HEK293 (cell line): ENCODE results near the gene MYH8.

Experiments
- KLF9 ChIP-seq: fragments of 450-650 bp; formaldehyde crosslinking; IDR thresholded peaks from 2 replicates; pipeline ENCODE4 v1.5.1; 2016; ENCODE audit warnings: missing biosample characterization, missing genetic modification characterization, low read depth
- PBX3 ChIP-seq: sonication (generic); formaldehyde crosslinking; IDR thresholded peaks from 2 replicates; pipeline ENCODE4 v1.8.1; 2022; ENCODE audit warnings: mild to moderate bottlenecking, moderate library complexity, missing genetic modification reagents
- YY2 ChIP-seq: fragments of 450-650 bp; formaldehyde crosslinking; IDR thresholded peaks from 2 replicates; pipeline ENCODE4 v1.5.1; 2016; ENCODE audit warnings: missing biosample characterization, missing genetic modification characterization
- ZBTB21 ChIP-seq: fragments of 450-650 bp; formaldehyde crosslinking; IDR thresholded peaks from 2 replicates; pipeline ENCODE4 v1.5.1; 2017; ENCODE audit warnings: missing biosample characterization, missing genetic modification characterization
- ZBTB26 ChIP-seq: fragments of 450-650 bp; formaldehyde crosslinking; optimal IDR thresholded peaks from 2 replicates; pipeline ENCODE3; 2016; ENCODE audit warnings: missing biosample characterization, mild to moderate bottlenecking, missing genetic modification characterization
- ZBTB7A ChIP-seq: fragments of 450-650 bp; formaldehyde crosslinking; IDR thresholded peaks from 2 replicates; pipeline ENCODE4 v1.5.1; 2016; ENCODE audit warnings: low read depth, missing biosample characterization, missing genetic modification characterization
- ZFP41 ChIP-seq: fragments of 450-650 bp; formaldehyde crosslinking; IDR thresholded peaks from 2 replicates; pipeline ENCODE4 v1.5.1; 2016; ENCODE audit warnings: missing biosample characterization, missing genetic modification characterization, borderline replicate concordance
- TF ChIP-seq, protein P1 (sequence below): fragments of 450-650 bp; formaldehyde crosslinking; IDR thresholded peaks from 2 replicates; pipeline ENCODE4 v1.5.1; 2016; ENCODE audit warnings: missing biosample characterization, missing genetic modification characterization

GRCh38 chr17:10415161-10415560 lies 6.6 kb downstream of the MYH8 start:
- TF ChIP-seq YY2 (tag by site-specific recombination) (no peak), ZBTB26 (no peak), ZBTB7A (tag by site-specific recombination) (no peak), KLF9 (no peak), PBX3 (CRISPR knock-in tag) (no peak), ZBTB21 (tag by site-specific recombination) (no peak), ZFP41 (tag by site-specific recombination) (no peak)
- TF ChIP-seq, protein P1, sequence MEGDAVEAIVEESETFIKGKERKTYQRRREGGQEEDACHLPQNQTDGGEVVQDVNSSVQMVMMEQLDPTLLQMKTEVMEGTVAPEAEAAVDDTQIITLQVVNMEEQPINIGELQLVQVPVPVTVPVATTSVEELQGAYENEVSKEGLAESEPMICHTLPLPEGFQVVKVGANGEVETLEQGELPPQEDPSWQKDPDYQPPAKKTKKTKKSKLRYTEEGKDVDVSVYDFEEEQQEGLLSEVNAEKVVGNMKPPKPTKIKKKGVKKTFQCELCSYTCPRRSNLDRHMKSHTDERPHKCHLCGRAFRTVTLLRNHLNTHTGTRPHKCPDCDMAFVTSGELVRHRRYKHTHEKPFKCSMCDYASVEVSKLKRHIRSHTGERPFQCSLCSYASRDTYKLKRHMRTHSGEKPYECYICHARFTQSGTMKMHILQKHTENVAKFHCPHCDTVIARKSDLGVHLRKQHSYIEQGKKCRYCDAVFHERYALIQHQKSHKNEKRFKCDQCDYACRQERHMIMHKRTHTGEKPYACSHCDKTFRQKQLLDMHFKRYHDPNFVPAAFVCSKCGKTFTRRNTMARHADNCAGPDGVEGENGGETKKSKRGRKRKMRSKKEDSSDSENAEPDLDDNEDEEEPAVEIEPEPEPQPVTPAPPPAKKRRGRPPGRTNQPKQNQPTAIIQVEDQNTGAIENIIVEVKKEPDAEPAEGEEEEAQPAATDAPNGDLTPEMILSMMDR = no peak
